Heart left ventricle (tissue), 13 donors: ENCODE measurements around the gene STAMBP.

Experiments used
- POLR2A ChIP-seq, 2 donors: fragments of 450-650 bp; IDR thresholded peaks; one replicate each; pipeline ENCODE4 v1.6.1; 2017; ENCODE audit warnings: antibody characterized with exemption in 2 of 2, mild to moderate bottlenecking in 2 of 2, moderate library complexity in 2 of 2
- TF ChIP-seq, protein P1 (sequence below), 12 donors: fragments of 200-600 bp; sonication (generic) in 4 of 12; IDR thresholded peaks; one replicate each; pipeline versions ENCODE4 v1.5.0 to v1.8.0; 2018 to 2022; ENCODE audit warnings: antibody characterized with exemption in 12 of 12, mild to moderate bottlenecking in 5 of 12
- donor health status: ischemic (EF 13 %, LVEDD 7.1; RV severe dilation, severe dysfunction).
- donor health status: DM: no; HTN: yes; CAD: no.
- donor health status: DM: no; HTN: no; CAD: no.
- donor health status: ischemic (EF 25% LVEDD 6.9; RV normal size, moderate dysfunction).
- donor health status: ischemic (EF 25% LVEDD 5.7; RV mildly dilated, moderate dysfunction).
- donor health status: ischemic (EF 35%, LVEDD 5.7; RV mildly dilated, moderate dysfunction).
- donor health status: nonischemic (EF 11% LVEDD 7.7; RV severe dilation, severe dysfunction).
- donor health status: DM: yes; HTN: yes; CAD: no.
- donor health status: PGD.
- donor health status: ischemic (EF 29% LVEDD 5.4; RV normal size, mild dysfunction).
- donor health status: nonischemic (EF 23%, LVEDD 6.1; RV moderate dilation, normal function).

DNA sequence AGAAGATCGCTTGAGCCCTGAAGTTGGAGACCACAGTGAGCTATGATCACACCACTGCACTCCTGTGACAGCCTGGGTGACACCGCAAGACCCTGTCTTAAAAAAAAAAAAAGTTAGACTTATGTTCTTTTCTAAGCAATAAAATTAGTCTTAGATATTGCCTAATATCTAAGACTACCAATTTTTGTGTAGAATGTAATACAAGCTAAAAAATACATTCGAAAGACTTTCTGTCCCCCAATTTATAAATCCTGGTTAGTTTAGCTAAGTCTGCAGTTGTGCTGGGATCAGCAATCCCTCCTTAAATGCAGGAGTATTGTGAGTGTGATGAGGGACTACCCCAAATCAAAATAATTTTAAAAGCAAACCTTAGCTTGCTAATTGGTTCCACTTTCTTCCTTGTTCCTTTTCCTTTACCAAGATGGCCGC lies 358 bp upstream of the STAMBP start:
- TF ChIP-seq POLR2A (IDR thresholded peaks at IDR 0.05): no peak
- TF ChIP-seq, protein P1, sequence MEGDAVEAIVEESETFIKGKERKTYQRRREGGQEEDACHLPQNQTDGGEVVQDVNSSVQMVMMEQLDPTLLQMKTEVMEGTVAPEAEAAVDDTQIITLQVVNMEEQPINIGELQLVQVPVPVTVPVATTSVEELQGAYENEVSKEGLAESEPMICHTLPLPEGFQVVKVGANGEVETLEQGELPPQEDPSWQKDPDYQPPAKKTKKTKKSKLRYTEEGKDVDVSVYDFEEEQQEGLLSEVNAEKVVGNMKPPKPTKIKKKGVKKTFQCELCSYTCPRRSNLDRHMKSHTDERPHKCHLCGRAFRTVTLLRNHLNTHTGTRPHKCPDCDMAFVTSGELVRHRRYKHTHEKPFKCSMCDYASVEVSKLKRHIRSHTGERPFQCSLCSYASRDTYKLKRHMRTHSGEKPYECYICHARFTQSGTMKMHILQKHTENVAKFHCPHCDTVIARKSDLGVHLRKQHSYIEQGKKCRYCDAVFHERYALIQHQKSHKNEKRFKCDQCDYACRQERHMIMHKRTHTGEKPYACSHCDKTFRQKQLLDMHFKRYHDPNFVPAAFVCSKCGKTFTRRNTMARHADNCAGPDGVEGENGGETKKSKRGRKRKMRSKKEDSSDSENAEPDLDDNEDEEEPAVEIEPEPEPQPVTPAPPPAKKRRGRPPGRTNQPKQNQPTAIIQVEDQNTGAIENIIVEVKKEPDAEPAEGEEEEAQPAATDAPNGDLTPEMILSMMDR (IDR thresholded peaks at IDR 0.05): no peak
